Measurements from ENCODE around the gene TFR2. TPM values are rescaled to one million over a fixed set of nuclear protein-coding genes. Genes with fewer than 3 reads are reported as not detected.

Gene TFR2
- total RNA-seq, 3 donors from 2014 or later: 0.48 TPM; not detected in 2

- Histone ChIP-seq H3K9me3 (no peaks in the 10 kb centered on the region), H3K4me1 (no peaks in the 10 kb centered on the region), H3K27ac (peak overlapping the region; percentile 95 to 97), H3K4me3 (peak overlapping the region; percentile 97 to 100 (median 98)), H3K27me3 (no peaks in the 10 kb centered on the region), H3K36me3 (no peaks in the 10 kb centered on the region)
- intact Hi-C loops (cut with DNase I; ENCODE audit: low total_unique reads): loop anchor here (10.0 kb wide), 1 partner anchor 71 kb away; the partner anchor contains the start of gene PCOLCE
- TF ChIP-seq POLR2AphosphoS5 (IDR thresholded peaks at IDR 0.05) (peak; percentile 9 to 42 (median 22)), CTCF (IDR thresholded peaks at IDR 0.05) (peak in 1 of 3 donors; percentile 12), POLR2A (IDR thresholded peaks at IDR 0.05) (no peak)
- DNase-seq (ENCODE audit: low spot score in 2 of 2): peak; percentile 74 to 80
These were observed 34.4 kb upstream of the TFR2 start for GRCh38 chr7:100675581-100676350.

- Histone ChIP-seq H3K27me3 (no peaks in the 10 kb centered on the region), H3K9me3 (no peaks in the 10 kb centered on the region), H3K4me3 (peak overlapping the region; percentile 97 to 100 (median 98)), H3K4me1 (no peaks in the 10 kb centered on the region), H3K27ac (peak overlapping the region; percentile 95 to 97), H3K36me3 (no peaks in the 10 kb centered on the region)
- TF ChIP-seq POLR2A (IDR thresholded peaks at IDR 0.05): no peak
- TF ChIP-seq CTCF (IDR thresholded peaks at IDR 0.05): no peak
- no peak for TF ChIP-seq POLR2AphosphoS5 (IDR thresholded peaks at IDR 0.05)
- intact Hi-C loops (cut with DNase I; ENCODE audit: low total_unique reads): loop anchor here (10.0 kb wide), 1 partner anchor 70 kb away; the partner anchor contains the start of gene PCOLCE
- DNase-seq (ENCODE audit: low spot score in 2 of 2): no peak
These were observed 33.7 kb upstream of the TFR2 start for GRCh38 chr7:100675105-100675451.

GRCh38 chr7:100674411-100675104, 33.2 kb upstream of the TFR2 start:
- no peak for DNase-seq (ENCODE audit: low spot score in 2 of 2)
- Histone ChIP-seq H3K27me3 (no peaks in the 10 kb centered on the region), H3K9me3 (no peaks in the 10 kb centered on the region), H3K4me3 (peak overlapping the region; percentile 97 to 100 (median 98)), H3K27ac (peak overlapping the region; percentile 95 to 97), H3K4me1 (no peaks in the 10 kb centered on the region), H3K36me3 (no peaks in the 10 kb centered on the region)
- intact Hi-C loops (cut with DNase I; ENCODE audit: low total_unique reads): loop anchor here (10.0 kb wide), 1 partner anchor 70 kb away; the partner anchor contains the start of gene PCOLCE
- TF ChIP-seq POLR2AphosphoS5 (IDR thresholded peaks at IDR 0.05): no peak

GRCh38 chr7:100673942-100674410, 32.6 kb upstream of the TFR2 start:
- peak overlapping the region; percentile 97 to 100 (median 98) for H3K4me3 ChIP-seq
- no peaks in the 10 kb centered on the region for H3K36me3 ChIP-seq
- DNase-seq (ENCODE audit: low spot score in 2 of 2): no peak
- no peaks in the 10 kb centered on the region for H3K27me3 ChIP-seq
- H3K4me1 ChIP-seq: no peaks in the 10 kb centered on the region
- H3K9me3 ChIP-seq: no peaks in the 10 kb centered on the region
- peak overlapping the region; percentile 95 to 97 for H3K27ac ChIP-seq
- intact Hi-C loops (cut with DNase I; ENCODE audit: low total_unique reads): loop anchor here (10.0 kb wide), 1 partner anchor 69 kb away; the partner anchor contains the start of gene PCOLCE
- TF ChIP-seq POLR2A (IDR thresholded peaks at IDR 0.05) (no peak), CTCF (IDR thresholded peaks at IDR 0.05) (no peak), POLR2AphosphoS5 (IDR thresholded peaks at IDR 0.05) (no peak)

- no peaks in the 10 kb centered on the region for H3K9me3 ChIP-seq
- intact Hi-C loops (cut with DNase I; ENCODE audit: low total_unique reads): loop anchor here (10.0 kb wide), 1 partner anchor 69 kb away; the partner anchor contains the start of gene PCOLCE
- H3K4me1 ChIP-seq: no peaks in the 10 kb centered on the region
- DNase-seq (ENCODE audit: low spot score in 2 of 2): peak; percentile 99
- peak within 1 kb of the TSS; percentile 95 to 97 for H3K27ac ChIP-seq
- TF ChIP-seq POLR2A (IDR thresholded peaks at IDR 0.05) (peak; percentile 41), CTCF (IDR thresholded peaks at IDR 0.05) (peak in 1 of 3 donors; percentile 33), POLR2AphosphoS5 (IDR thresholded peaks at IDR 0.05) (peak; percentile 95 to 99 (median 95))
- H3K27me3 ChIP-seq: no peaks in the 10 kb centered on the region
- peak within 1 kb of the TSS; percentile 97 to 100 (median 98) for H3K4me3 ChIP-seq
- no peaks in the 10 kb centered on the region for H3K36me3 ChIP-seq
These were observed 32.1 kb upstream of the TFR2 start, which contains the start of gene GNB2 for GRCh38 chr7:100673302-100673941. GNB2 (plus strand) TSS chr7:100673740; CDS start chr7:100676266, 2,526 bp downstream.

Measured in breast epithelium (tissue), 4 donors.